UCSD-AML1 (cell line): ENCODE data around the gene ZNF423.

Source experiments
- DNase-seq: peaks from one replicate; lab custom pipeline; 2025; ENCODE audit not compliant: unreplicated experiment; lab: John Stamatoyannopoulos, UW

Gene ZNF423

DNA sequence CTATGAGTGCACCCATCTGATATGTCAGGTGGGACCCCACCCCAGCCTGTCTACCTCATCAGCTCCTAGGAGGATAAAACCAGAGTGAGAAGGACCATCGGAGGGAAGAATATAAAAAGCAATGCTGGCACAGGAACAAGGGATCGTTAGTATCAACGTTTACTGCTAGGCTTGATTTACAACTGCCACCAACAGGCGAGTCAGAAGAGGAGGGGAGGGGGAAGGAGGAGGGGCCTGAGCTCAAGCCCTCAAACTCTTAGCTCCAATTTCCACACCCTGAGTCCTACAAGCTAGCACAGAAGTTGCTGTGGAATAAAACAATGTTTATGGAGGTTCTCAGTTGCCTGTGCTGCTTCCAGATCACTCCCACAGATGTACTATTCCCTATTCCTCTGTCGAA is 247.8 kb downstream of the ZNF423 start:
- no peak for DNase-seq

DNA sequence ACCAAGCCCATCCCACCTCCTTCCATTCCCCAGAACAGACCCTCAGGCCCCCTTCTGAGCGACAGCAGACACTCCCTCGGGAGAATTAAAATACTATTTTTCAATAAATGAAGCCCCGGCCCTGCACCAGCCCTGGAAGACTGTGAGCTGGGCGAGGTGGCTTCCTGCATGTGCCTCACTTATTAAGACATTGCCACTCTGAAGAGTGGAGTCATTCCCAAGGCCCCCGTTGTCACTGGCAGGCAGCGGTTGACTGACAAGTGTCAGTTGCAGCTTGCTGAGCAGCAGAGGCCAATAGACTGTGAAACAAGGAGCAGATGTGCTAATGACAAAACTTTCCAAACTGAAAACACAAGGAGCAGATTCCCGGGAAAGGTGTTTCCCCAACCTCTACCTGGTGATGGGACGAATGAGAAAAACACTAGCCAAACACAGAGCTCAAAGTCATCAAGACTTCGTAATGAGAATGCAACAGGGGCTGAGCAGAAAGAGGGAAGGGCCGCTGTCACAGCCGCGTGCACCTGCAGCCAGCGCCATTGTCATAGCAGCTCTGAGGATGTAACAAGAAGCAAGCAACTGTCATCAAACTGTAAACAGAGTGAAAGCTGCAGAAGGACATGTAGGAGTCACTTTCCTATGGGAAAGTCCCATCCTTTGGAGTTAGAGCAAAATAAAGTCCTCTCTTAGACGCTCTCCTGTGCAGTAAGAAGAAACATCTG is 250.2 kb downstream of the ZNF423 start:
- no peak for DNase-seq

DNA sequence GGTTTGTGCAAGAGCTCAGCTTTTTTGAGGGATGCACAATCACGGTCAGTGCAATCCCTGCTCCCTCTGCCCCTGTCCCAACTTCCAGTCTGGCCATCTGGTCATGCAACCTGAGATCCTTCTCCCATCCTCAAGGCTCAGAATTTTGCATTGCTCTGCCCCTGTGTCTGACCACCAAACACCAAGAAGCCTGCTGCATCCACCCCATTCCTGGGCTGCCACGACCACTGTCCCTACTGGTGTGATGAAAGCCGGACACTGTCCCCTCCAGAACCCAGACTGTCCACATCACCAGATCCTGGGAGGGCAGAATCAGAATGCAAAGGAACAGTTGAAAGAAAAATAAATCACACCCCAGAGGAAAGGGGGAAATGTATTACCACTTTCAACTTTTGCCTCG is 251.3 kb downstream of the ZNF423 start:
- no peak for DNase-seq

DNA sequence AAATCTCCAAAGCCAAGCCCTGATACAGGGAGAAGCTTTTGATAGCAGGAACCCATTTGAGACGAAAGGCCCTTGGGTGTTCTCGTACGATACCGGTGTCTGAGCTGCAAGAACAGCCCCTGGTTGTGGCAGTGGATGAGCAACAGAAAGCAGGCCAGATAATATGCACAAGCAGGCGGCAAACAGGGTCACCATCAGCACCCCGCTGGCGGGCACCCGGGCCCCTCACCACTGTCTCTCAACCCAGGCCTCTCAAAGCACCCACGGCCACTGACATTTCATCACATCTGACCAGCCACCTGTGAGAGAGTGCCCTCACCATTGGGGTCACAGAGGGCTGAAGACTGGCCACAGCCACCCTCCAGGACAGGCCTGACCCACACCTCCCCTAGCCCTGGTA is 252.0 kb downstream of the ZNF423 start:
- no peak for DNase-seq

DNA sequence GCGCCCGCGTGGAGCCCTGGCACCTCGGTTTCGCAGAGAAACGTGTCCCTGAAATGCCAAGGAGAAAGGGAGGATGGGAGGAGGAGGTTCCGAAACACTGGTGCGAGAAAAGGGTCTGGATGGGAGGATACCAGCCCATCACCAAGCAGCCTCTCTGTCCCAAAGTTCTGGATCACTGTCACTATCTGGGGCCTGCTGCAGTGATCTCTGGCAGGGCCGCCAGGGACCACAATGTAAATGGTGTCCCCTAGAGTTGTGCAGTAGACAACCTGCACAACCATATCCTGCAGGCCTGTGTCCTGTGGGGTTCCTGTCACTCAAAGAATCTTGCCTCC is 253.0 kb downstream of the ZNF423 start:
- DNase-seq: no peak

DNA sequence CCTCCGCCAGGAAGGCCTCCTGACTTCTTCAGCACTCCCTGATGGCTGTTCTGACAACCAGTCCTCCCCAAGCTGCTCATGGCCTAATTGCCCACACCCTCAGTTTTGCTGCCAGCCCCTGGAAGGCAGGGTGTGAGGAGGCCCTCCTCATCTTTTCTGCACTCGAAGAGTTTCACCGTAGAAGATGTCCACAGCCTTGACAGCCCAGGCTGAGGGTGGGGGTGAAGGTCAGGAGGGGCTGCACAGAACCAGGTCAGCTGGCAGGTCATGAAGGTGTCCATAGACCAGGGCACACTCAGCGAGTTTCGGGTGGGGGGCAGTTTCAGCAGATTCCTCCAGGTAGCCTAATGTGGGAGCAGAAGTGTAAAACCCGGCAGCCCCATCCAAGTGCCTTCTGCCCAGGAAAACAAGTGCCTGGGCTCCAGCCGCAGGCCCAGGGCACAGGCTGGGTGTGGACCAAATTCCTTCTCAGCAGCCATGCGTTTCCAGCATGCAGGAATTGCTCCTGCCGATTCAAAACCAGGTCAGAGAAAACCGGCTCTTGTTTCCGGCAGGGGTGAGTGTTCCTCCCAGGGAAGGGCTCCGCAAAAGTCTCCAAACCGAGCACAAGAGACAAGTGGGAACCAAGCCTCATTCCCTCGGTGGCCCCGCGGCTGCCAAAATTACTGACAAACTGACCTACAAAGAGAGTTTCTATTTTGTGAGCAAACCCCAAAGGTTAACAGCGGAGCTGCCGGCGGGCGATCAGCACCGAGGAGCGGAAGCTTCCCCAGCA is 253.5 kb downstream of the ZNF423 start:
- DNase-seq: no peak

DNA sequence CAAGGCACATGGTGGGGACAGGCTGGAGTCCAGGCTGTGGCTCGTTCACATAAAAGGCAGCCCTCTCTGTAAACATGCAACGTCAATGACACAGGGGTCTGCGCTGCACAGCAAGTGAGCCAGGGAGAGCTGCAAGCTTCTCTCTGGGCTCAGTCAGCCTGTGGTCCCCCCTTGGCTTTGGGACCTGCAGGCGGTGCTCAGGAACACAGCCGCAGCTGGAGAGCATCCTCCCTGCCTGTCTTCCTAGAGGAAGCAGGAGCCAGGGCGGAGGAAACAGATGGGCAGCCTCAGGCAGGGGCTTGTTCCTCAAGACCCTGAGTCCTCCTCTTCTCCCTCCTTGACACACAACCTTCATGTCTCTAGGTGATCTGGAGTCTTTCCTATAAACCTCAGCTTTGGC is 254.3 kb downstream of the ZNF423 start:
- peak; percentile 34 for DNase-seq

DNA sequence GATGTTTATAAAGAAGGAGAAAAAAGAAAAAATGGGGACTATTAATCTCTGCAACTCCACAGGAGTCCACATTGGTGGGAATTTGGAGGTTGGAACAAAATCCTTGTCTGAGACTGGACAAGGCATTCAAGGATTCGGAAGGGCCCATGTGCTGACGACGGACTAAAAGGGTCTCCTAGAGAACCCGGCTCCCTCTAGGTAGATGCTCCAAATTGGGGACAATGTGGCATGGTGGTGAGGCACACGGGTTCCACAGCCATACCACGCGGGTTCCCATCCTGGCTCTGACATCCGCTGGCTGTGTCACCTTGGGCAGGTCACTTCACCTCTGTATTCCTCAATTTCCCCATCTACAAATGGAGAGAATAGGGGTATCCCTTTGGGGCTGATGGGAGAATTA is 254.9 kb downstream of the ZNF423 start:
- DNase-seq: no peak

DNA sequence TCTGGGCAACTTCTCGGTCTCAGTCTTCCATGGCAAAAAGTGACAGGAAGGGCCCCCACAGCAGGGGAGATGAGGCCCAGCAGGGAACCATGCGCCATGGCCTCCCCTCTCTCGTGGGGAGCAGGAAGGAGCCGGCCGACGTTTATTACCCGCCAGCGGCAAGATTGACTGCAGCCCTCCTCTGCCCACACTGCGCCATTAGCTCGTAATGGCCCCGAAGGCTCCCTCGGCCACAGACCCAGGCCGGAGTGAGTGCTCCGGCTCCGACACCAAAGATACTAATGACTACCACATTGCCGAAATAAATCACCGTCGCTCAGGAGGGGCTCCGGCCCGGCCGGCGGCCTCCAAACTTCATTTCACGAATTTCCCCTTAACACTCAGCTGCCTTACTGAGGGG is 255.4 kb downstream of the ZNF423 start:
- DNase-seq: no peak

DNA sequence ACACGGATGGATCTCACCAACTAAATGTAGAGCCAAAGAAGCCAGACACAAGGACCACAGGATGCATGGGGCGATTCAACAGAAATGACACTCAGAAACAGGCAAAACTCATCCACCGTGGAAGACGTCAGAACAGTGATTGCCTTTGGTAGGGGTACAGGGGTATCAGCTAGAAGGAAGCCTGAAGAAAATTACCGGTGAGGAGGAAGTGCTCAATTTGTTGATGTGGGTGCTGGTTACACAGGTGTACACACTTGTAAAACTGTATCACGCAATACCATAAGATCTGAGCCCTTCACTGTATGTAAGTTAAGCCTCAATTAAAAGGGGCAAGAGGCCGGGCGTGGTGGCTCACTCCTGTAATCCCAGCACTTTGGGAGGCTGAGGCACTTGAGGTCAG is 256.2 kb downstream of the ZNF423 start:
- no peak for DNase-seq

DNA sequence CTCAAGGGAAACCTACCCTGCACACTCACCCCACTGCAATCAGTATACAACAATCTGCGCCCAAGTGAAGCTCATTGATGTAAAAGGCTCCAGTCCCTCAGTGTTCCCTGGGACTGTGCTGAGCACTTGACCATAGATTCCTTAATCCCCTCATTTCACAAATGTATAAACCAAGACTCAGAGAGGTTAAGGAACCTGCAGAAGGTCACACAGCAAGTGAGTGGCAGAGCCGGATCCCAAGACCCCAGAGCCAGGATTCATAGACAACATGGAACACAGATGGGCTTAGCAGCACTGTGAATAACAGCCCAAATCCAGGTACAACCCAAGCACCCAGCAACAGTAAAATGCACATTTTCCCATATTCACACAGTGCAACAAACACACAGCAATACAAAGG is 256.6 kb downstream of the ZNF423 start:
- no peak for DNase-seq

DNA sequence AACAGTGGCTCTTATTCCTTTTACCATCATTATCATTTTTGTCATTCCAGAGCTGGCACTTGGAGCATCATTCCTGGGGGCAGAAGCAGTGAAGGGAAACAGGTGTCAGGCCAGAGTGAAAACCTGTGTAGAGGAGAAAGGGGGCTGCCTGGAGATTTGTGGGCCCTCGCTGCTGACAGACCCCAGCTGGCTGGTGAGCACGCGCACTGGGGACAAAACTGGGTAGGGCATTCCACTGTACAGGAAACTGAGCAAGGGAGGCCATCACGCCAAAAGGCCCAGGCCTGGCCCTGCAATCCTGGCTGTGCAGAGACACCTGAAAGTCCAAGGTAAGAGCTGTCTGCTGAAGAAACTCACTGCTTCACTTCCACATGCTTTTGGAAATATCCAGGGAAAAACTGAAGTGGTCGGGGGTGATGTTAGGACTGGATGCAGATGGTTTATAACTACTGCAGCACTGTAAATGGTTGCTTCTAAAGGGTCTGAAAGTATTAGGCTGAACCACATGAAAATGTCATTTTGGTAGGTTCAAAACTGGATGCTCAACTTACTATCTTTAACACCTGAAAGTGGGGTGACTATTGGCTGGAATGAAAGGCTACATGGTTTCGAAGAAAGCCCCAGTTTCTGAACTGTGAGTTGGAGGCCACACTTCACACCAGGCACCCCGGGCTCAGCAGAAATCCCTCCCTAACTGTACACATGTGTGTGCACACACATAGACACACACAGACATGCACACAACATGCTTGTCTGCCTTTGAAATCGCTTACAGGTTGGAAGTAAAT is 257.3 kb downstream of the ZNF423 start:
- no peak for DNase-seq

DNA sequence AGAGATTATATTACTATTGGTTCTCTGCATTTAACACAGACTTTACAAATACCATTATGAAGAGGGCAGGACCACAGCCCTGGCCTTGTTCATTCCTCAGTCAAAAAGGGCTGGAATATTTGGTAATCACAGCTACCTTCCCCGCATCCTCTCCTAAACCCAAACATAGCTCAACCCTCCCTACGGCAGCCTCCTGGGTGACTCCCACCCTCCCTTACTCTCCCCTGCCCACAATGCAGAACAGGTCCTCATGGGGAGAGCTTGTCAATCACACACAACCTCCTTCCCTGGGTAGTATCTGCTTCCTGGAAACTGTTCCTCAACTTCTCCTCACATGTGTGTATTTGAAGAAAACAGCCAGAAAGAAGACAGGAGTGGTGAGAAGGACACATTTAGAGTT is 258.1 kb downstream of the ZNF423 start:
- DNase-seq: no peak

DNA sequence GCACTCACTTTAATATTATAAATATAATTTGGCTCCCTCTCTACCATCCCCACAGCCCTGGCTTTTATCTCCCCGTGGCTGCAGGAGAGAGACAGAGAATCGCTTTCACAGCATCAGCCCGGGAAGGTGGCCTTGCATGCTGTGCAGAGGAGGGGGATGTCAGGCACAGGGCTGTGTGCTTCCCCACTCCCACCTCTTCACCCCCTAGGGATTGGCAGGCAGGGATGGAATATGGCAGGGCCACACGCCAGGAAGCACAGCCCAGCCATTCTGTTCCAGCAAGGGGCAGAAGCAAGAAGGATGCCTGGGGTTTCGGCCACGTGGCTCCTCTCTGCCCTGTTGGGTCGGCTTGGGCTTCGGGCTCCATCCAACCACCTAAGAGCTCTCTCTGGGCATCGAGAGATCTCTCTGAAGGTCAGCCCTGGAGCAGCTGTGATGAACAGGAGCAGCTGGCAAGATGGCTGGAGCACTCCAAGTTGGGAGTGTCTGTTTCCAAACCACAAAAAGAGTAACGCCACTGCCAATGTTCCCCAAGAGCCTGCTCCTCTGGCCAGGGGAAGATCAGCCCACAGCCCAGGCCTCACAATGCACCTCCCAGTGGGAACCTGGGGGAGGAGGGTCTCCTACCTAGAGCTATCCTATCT is 259.1 kb downstream of the ZNF423 start:
- no peak for DNase-seq

DNA sequence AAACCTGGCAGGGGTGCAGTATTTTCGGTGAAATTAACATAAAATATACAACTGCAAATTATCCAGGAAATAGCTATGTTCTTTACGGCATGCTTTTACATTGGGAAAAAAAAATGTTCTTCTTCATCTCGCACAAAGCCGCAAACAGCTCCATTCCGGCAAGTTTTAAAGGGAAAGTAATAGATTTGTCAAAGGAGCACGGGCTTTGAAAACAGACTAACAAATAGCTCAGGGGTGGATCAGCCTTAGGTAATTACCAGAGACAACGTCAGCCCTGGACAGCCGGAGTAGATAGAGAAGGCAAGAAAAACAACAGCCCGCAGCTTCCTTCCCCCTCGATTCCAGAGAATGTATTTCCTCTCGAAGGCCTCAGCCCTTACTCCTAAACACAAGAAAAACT is 259.8 kb downstream of the ZNF423 start:
- DNase-seq: peak; percentile 41

DNA sequence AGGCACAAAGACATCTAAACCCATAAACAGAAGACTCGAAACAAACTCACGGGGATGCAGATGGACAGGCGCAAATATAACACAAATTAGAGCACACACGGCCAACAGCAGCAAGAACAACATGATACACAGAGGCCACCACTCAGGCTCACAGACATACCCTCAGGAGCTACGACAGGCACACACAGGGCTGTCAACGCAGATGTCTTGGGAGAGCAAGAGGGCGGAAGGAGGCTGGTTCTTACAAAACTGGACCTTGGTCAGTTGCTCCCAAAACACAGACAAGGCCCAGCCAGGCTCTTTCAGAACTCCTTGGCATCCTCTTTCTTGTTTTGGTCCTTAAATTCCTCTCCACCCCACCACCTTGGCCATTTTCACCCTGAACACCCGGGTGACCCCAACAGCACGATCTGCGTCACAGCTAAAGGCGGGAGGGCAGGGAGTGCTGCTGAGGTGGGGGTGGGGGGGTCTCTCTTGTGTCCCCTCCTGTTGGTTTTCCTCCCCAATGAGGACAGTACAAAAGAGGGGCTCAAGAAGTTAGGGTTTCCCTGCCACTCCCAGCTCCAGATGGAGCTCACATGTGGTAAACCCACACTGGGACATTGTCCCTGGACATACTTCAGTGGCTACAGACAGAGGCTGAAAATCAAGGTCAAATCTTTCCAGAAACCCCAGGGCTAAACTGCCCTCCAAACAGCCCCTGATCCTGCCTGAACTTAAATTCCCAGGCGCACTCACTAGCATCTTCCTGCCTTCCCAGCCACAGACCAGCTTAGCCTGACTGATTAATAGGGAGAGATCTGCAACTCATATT is 261.0 kb downstream of the ZNF423 start:
- DNase-seq: no peak

DNA sequence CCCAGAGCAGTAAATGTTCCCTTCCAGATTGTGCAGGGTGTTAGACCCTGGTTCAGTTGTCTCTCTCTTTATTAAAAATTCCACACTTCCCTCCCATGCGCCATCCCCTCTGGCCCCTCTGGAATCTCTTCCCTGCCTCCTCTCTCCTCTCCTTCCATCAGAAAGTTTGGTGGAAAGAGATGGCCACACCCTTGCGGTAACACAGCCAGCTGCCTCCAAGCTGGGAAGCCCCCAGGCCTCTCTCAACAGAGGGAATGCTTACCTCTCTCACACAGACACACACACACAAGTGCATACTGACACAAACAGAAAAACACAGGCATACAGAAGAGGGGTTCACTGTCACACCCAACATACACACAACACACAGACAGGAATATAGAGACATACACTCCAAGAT is 261.8 kb downstream of the ZNF423 start:
- DNase-seq: no peak

DNA sequence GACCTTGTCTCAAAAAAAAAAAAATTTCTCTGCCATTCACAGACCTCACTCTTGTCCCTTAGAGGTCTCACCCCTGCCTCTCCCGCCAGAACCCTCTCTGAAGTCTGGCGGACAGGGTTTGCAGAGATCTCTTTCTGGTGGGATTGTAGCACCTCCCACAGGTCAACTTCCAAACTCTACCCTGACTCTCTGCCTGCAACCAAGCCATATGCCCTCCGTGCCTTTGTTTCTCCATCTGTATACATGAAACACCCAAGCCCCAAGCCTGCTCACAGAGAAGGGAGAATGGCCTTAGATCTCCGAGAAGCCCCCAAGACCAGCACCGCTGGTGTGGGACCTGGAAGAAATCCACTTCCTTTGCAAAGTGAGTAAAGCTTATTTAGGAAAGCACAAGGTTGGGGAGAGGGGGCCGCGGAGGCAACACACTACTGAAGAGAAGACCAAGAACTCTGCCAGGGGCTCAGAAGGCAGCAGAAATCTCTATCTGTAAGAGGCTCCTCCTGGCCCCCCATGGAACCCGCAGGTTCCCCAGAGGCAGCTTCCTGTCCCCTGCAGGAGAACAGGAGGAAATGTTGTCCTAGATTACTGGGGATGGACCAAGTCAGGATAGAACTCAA is 262.4 kb downstream of the ZNF423 start:
- DNase-seq: no peak

DNA sequence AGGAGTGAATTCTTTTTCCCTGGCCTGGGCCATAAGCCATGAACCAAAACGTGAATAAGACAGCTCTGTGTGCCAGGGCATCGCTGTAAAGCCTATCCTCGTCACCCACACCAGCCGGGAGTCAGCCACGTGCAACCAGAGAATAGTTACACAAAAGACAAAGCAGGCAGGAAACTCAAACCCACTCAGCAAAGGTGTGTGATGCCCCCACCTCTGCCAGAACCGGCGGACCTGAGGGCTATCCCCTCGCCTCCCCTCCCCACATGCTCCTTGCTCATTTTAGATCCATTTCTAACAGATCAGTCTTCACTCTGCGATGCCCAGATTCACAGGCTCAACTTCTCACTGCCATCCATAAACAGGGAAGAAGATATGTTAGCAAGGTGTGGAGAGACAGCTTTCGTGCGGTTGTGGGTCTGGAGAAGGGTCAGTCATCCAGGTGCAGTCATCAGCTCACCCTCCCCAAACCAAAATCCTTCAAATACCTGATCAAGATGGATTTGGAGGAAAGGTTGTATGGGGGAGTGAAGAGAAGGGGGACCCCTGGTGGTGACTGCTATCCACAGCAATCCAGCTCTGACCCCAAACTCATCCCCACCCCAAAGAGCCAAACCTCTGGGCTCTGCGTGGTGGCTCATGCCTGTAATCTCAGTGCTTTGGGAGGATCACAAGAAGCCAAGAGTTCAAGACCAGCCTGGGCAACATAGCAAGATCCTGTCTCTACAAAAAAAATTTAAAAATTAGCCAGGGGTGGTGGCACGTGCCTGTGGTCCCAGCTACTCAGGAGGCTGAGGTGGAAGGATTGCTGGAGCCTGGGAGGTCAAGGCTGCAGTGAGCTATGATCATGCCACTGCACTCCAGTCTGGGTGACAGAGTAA is 263.1 kb downstream of the ZNF423 start:
- peak; percentile 32 for DNase-seq
